ENCODE data around the gene ZNF385B. TPM values are rescaled to one million over a fixed set of nuclear protein-coding genes. Genes with fewer than 3 reads are reported as not detected.
A peak's percentile ranks its signal among the peaks of the same experiment; 100 is the strongest.

ZNF385B gene
- total and polyA plus RNA-seq, 4 donors, result 13.5 to 70.8 (median 45.2) TPM

DNA sequence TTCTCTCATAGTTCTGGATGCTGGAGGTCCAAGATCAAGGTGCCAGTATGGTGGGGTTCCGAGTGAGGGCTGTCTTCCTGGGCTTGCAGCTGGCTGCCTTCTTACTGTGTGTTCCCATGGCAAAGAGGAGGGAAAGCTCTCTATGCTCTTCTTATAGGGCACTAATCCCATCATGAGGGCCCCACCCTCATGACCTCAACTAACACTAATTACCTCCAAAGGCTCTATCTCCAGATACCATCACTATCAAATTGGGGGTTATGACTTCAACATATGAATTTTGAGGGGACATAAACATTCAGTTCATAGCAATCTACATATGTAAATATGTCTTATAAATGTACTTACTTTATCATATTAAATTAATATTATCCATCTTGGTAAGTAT, 322.3 kb downstream of the ZNF385B start:
- H3K27ac ChIP-seq (ENCODE audit: low read depth in 1 of 2, low read length in 1 of 2), result no peak overlapping the region
- DNase-seq (no peak), ATAC-seq (ENCODE audit: insufficient read depth, low FRiP score) (no peak)
- peaks cover 0 to 1% (median 0%) of the 10 kb centered on the region in 4 donors for H3K36me3 ChIP-seq (ENCODE audit: control insufficient read depth in 4 of 4, insufficient read depth in 4 of 4, low read length in 4 of 4)
- 88 to 100% methylated on average over 1 of the region's 1 CpG for WGBS, 2 donors
- no peaks in the 10 kb centered on the region for H3K27me3 ChIP-seq (ENCODE audit: control insufficient read depth in 3 of 3, insufficient read depth in 3 of 3, low read length in 2 of 3)
- H3K9me3 ChIP-seq (ENCODE audit: control insufficient read depth in 4 of 4, insufficient read depth in 3 of 4, low read length in 3 of 4), result peaks cover 0 to 2% (median 0%) of the 10 kb centered on the region in 4 donors
- peaks cover 0 to 5% (median 0%) of the 10 kb centered on the region in 5 donors for H3K4me1 ChIP-seq (ENCODE audit: control insufficient read depth in 5 of 5, insufficient read depth in 5 of 5, low read length in 5 of 5)
- no peak overlapping the region for H3K9ac ChIP-seq (ENCODE audit: insufficient read depth in 1 of 2, low read length in 2 of 2)
- TF ChIP-seq, protein P1, sequence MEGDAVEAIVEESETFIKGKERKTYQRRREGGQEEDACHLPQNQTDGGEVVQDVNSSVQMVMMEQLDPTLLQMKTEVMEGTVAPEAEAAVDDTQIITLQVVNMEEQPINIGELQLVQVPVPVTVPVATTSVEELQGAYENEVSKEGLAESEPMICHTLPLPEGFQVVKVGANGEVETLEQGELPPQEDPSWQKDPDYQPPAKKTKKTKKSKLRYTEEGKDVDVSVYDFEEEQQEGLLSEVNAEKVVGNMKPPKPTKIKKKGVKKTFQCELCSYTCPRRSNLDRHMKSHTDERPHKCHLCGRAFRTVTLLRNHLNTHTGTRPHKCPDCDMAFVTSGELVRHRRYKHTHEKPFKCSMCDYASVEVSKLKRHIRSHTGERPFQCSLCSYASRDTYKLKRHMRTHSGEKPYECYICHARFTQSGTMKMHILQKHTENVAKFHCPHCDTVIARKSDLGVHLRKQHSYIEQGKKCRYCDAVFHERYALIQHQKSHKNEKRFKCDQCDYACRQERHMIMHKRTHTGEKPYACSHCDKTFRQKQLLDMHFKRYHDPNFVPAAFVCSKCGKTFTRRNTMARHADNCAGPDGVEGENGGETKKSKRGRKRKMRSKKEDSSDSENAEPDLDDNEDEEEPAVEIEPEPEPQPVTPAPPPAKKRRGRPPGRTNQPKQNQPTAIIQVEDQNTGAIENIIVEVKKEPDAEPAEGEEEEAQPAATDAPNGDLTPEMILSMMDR (IDR thresholded peaks at IDR 0.05; ENCODE audit: control extremely low read depth, extremely low read depth), result no peak
- no peak overlapping the region for H3K4me3 ChIP-seq

DNA sequence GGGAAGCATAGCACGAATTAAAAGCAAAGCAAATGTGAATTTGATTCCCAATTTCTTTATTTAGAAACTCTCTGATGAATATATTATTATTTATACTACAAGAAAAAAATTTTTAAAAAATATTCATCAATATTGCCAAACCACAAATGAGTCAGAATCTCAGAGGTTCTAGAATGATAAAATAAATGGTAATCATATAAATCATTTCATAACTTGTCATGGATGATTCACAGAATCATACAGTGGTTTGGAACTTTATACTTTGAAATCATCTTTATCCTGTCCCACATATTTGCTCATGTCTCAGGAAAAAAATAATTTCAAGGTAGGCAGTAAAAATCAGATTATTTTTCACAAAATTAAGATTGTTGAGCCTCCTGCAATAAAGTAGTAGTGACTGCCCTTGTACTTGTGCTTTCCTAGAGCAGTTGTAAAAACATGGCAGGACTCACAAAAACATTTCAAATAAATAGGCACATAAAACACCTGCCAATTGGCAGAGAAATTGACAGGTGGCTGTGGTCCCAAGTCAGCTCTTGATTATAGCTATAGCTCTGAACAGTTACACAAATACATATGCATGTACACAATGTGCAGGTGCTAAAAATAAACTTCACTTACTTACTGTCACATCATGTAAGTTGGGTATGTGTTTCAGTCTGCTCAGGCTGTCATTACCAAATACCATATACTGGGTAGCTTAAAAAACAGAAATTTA, 322.8 kb downstream of the ZNF385B start:
- Histone ChIP-seq H3K27me3 (ENCODE audit: control insufficient read depth in 3 of 3, insufficient read depth in 3 of 3, low read length in 2 of 3) (no peaks in the 10 kb centered on the region), H3K27ac (ENCODE audit: low read depth in 1 of 2, low read length in 1 of 2) (no peak overlapping the region), H3K9me3 (ENCODE audit: control insufficient read depth in 4 of 4, insufficient read depth in 3 of 4, low read length in 3 of 4) (peaks cover 0 to 2% (median 0%) of the 10 kb centered on the region in 4 donors), H3K36me3 (ENCODE audit: control insufficient read depth in 4 of 4, insufficient read depth in 4 of 4, low read length in 4 of 4) (peaks cover 0 to 1% (median 0%) of the 10 kb centered on the region in 4 donors), H3K4me3 (no peak overlapping the region), H3K9ac (ENCODE audit: insufficient read depth in 1 of 2, low read length in 2 of 2) (no peak overlapping the region), H3K4me1 (ENCODE audit: control insufficient read depth in 5 of 5, insufficient read depth in 5 of 5, low read length in 5 of 5) (peaks cover 0 to 5% (median 0%) of the 10 kb centered on the region in 5 donors)
- TF ChIP-seq, protein P1 (IDR thresholded peaks at IDR 0.05; ENCODE audit: control extremely low read depth, extremely low read depth), result no peak
- no peak for DNase-seq
- ATAC-seq (ENCODE audit: insufficient read depth, low FRiP score), result no peak
- WGBS, 2 donors, result 71 to 76% methylated on average over 1 of the region's 1 CpG

DNA sequence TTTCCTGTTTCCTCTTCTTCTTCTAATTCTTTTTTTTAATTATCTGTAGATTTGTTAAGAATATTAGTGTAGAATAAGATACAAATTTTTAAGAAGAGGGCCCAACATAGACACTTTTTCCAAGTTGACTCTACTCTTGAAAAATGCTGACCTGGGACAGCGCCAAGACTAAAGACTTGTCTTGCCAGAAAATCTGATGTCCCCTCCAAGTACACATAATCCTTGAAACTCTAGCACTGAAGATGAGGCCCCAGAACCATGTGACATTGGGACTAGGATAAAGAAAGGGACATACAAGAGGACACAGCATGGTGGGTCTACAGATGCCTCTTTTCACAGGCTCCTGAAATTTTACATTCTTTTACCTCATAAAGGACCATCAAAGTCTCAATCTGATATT, 325.2 kb downstream of the ZNF385B start:
- Histone ChIP-seq H3K36me3 (ENCODE audit: control insufficient read depth in 4 of 4, insufficient read depth in 4 of 4, low read length in 4 of 4) (peaks cover 0 to 1% (median 0%) of the 10 kb centered on the region in 4 donors), H3K9ac (ENCODE audit: insufficient read depth in 1 of 2, low read length in 2 of 2) (no peak overlapping the region), H3K9me3 (ENCODE audit: control insufficient read depth in 4 of 4, insufficient read depth in 3 of 4, low read length in 3 of 4) (peaks cover 0 to 2% (median 0%) of the 10 kb centered on the region in 4 donors), H3K27ac (ENCODE audit: low read depth in 1 of 2, low read length in 1 of 2) (no peak overlapping the region), H3K4me1 (ENCODE audit: control insufficient read depth in 5 of 5, insufficient read depth in 5 of 5, low read length in 5 of 5) (no peaks in the 10 kb centered on the region), H3K27me3 (ENCODE audit: control insufficient read depth in 3 of 3, insufficient read depth in 3 of 3, low read length in 2 of 3) (no peaks in the 10 kb centered on the region), H3K4me3 (no peak overlapping the region)
- TF ChIP-seq, protein P1 (IDR thresholded peaks at IDR 0.05; ENCODE audit: control extremely low read depth, extremely low read depth), result no peak
- ATAC-seq (ENCODE audit: insufficient read depth, low FRiP score) (no peak), DNase-seq (peak in 1 of 3 donors; percentile 23)
- 96 to 100% methylated on average over 1 of the region's 1 CpG for WGBS, 2 donors

All from lung (tissue), 12 donors.